Measurements from ENCODE around the gene DCHS2. TPM values are rescaled to one million over a fixed set of nuclear protein-coding genes. Genes with fewer than 3 reads are reported as not detected.

The DCHS2 gene
- total and polyA plus RNA-seq, 2 of the 8 experiments (the other 6 are each of a cell fraction or from before 2014, with no cell fraction given) = 0.54 to 2.6 TPM

- TF ChIP-seq CHD7 (IDR thresholded peaks at IDR 0.05; ENCODE audit: insufficient replicate concordance, low read length) (no peak), BRCA1 (IDR thresholded peaks at IDR 0.05; ENCODE audit: low read depth, low read length) (no peak), GABPA (IDR thresholded peaks at IDR 0.05; ENCODE audit: borderline replicate concordance, insufficient read depth, low read length) (no peak), CBX8 (IDR thresholded peaks at IDR 0.05; ENCODE audit: borderline replicate concordance, low read depth, low read length) (no peak), SAP30 (IDR thresholded peaks at IDR 0.05; ENCODE audit: insufficient read depth, insufficient replicate concordance, low read length) (no peak), NRF1 (IDR thresholded peaks at IDR 0.05; ENCODE audit: low read depth, low read length) (no peak), ZNF274 (IDR thresholded peaks at IDR 0.05; ENCODE audit: borderline replicate concordance, extremely low read depth, low read length) (no peak), CTCF (IDR thresholded peaks at IDR 0.05; ENCODE audit: control extremely low read depth in 1 of 3, insufficient read depth in 1 of 3, low read depth in 1 of 3, low read length in 3 of 3) (no peak)
Measured at GRCh38 chr4:154320521-154320920, 171.1 kb downstream of the DCHS2 start (continued).

All from H1 (cell line).